Stomach (tissue), 9 donors: Measurements from ENCODE around the gene SIGLEC10. TPM values are rescaled to one million over a fixed set of nuclear protein-coding genes. Genes with fewer than 3 reads are reported as not detected.
A peak's percentile ranks its signal among the peaks of the same experiment; 100 is the strongest.

Experiments used
- DNase-seq, 2 donors: peaks; one replicate each; pipeline versions ENCODE4 v3.0.0 to v3.0.0-alpha.2; 2013 to 2019
- H3K27ac ChIP-seq, 5 donors: fragments of 200-600 bp in 4 of 5; sonication (generic) in 4 of 5; one replicate each; pipeline ENCODE4 v1.5.1; 2013 to 2019; ENCODE audit warnings: mild to moderate bottlenecking in 1 of 5, moderate library complexity in 1 of 5
- H3K27me3 ChIP-seq, 3 donors: fragments of 200-600 bp; sonication (generic); one replicate each; pipeline ENCODE4 v1.5.1; 2017 to 2019; ENCODE audit warnings: mixed run types in 1 of 3
- H3K36me3 ChIP-seq, 4 donors: fragments of 200-600 bp; sonication (generic); 1 replicate in 3 of 4; 2 replicates in 1 of 4; pipeline ENCODE4 v1.5.1; 2016 to 2019
- H3K4me1 ChIP-seq, 4 donors: fragments of 200-600 bp; sonication (generic); one replicate each; pipeline ENCODE4 v1.5.1; 2016 to 2019
- H3K4me3 ChIP-seq, 4 donors: fragments of 200-600 bp; sonication (generic) in 3 of 4; one replicate each; pipeline ENCODE4 v1.5.1; 2016 to 2019; ENCODE audit warnings: mild to moderate bottlenecking in 1 of 4
- H3K9me3 ChIP-seq, 4 donors: fragments of 200-600 bp; sonication (generic); one replicate each; pipeline ENCODE4 v1.5.1; 2016 to 2019
- CTCF ChIP-seq, 7 experiments: fragments of 450-650 bp in 4 of 7; fragments of 200-600 bp in 3 of 7; sonication (generic) in 3 of 7; IDR thresholded peaks; one replicate each; pipeline ENCODE4 v1.5.1; 2016 to 2019; ENCODE audit warnings: antibody characterized with exemption in 7 of 7, control low read depth in 2 of 7, mild to moderate bottlenecking in 1 of 7
- EP300 ChIP-seq: sonication (generic); formaldehyde crosslinking; IDR thresholded peaks from one replicate; pipeline ENCODE4 v1.6.1; 2017; ENCODE audit warnings: antibody characterized with exemption
- POLR2A ChIP-seq, 4 donors: fragments of 450-650 bp; IDR thresholded peaks; one replicate each; pipeline ENCODE4 v1.6.1; 2016; ENCODE audit warnings: antibody characterized with exemption in 4 of 4, control low read depth in 2 of 4, mild to moderate bottlenecking in 1 of 4, moderate library complexity in 1 of 4
- POLR2AphosphoS5 ChIP-seq, 3 donors: sonication (generic); formaldehyde crosslinking; IDR thresholded peaks; one replicate each; pipeline ENCODE4 v1.6.1; 2016; ENCODE audit warnings: antibody characterized with exemption in 3 of 3
- WGBS, 5 donors: extraction: QIAGEN DNeasy Blood & Tissue Kit in 3 of 5; methylation state at CpG; one replicate each; pipeline versions ENCODE4 v1.1.5 to v1.1.7; 2013 to 2018; 5-methylcytosine and 5-hydroxymethylcytosine counted together
- intact Hi-C: fragments of 100-400 bp; cut with DNase I; formaldehyde crosslinking; loops from one replicate; pipeline ENCODE4 v1.15.1; 2023; ENCODE audit warnings: low total_unique reads
- polyA plus RNA-seq, 3 donors: library from polyadenylated mRNA; stranded (reverse); fragments of 200-250 nt; gene quantifications; one replicate each; pipeline ENCODE4 v1.2.3, GENCODE V29; 2013
- total RNA-seq, 5 donors: library from RNA; depleted of rRNA; stranded (reverse); fragments of >200 nt; gene quantifications; one replicate each; pipeline versions ENCODE4 v1.1.0 to v1.2.3, GENCODE V29; 2014 to 2016
- donor health status: healthy with polysubstance abuse.
- donor health status: Bipolar disorder and iron deficiency.
- donor health status: healthy.

Gene SIGLEC10
- total and polyA plus RNA-seq, 8 donors = 1.1 to 21.4 (median 2.7) TPM; not detected in 2

GRCh38 chr19:51440846-51441409 is 23.5 kb upstream of the SIGLEC10 start:
- H3K27ac ChIP-seq = peak overlapping the region in 2 of 5 donors; percentile 10 to 11
- no peak for DNase-seq
- peak overlapping the region in 2 of 4 donors; percentile 9 to 16 for H3K4me3 ChIP-seq
- H3K27me3 ChIP-seq = peaks cover 0 to 66% (median 7%) of the 10 kb centered on the region in 3 donors
- TF ChIP-seq EP300 = no peak
- TF ChIP-seq POLR2AphosphoS5 (IDR thresholded peaks at IDR 0.05) = no peak
- TF ChIP-seq CTCF (IDR thresholded peaks at IDR 0.05) = no peak
- TF ChIP-seq POLR2A (IDR thresholded peaks at IDR 0.05) = no peak
- intact Hi-C loops = no loop called here
- no peaks in the 10 kb centered on the region for H3K36me3 ChIP-seq
- H3K4me1 ChIP-seq = peaks cover 0 to 4% (median 0%) of the 10 kb centered on the region in 4 donors
- no peaks in the 10 kb centered on the region for H3K9me3 ChIP-seq
- 32 to 43% (median 39%) methylated on average over 10 to 11 of the region's 11 CpGs for WGBS, 5 donors

- H3K27me3 ChIP-seq = peaks cover 0 to 67% (median 7%) of the 10 kb centered on the region in 3 donors
- WGBS, 5 donors = 53 to 70% (median 62%) methylated on average over 2 of the region's 2 CpGs
These were observed 22.6 kb upstream of the SIGLEC10 start for GRCh38 chr19:51440052-51440451.

GRCh38 chr19:51439021-51439465 is 21.6 kb upstream of the SIGLEC10 start:
- H3K27me3 ChIP-seq = peaks cover 0 to 75% (median 7%) of the 10 kb centered on the region in 3 donors
- TF ChIP-seq POLR2AphosphoS5 (IDR thresholded peaks at IDR 0.05) = no peak
- peak in 2 of 7 experiments; percentile 10 to 22 for TF ChIP-seq CTCF (IDR thresholded peaks at IDR 0.05)
- no peak for TF ChIP-seq POLR2A (IDR thresholded peaks at IDR 0.05)
- TF ChIP-seq EP300 = no peak
- peaks cover 0 to 4% (median 0%) of the 10 kb centered on the region in 4 donors for H3K4me1 ChIP-seq
- H3K36me3 ChIP-seq = no peaks in the 10 kb centered on the region
- H3K27ac ChIP-seq = no peak overlapping the region
- H3K4me3 ChIP-seq = no peak overlapping the region
- 19 to 47% (median 35%) methylated on average over 4 to 5 of the region's 5 CpGs for WGBS, 5 donors
- intact Hi-C loops = loop anchor here (10.0 kb wide), 1 partner anchor 104 kb away; no protein-coding TSS in a partner anchor
- no peaks in the 10 kb centered on the region for H3K9me3 ChIP-seq
- DNase-seq = peak in 1 of 2 donors; percentile 62

More at GRCh38 chr19:51440052-51440451, 22.6 kb upstream of the SIGLEC10 start:
- Histone ChIP-seq H3K36me3 (no peaks in the 10 kb centered on the region), H3K4me1 (peaks cover 0 to 4% (median 0%) of the 10 kb centered on the region in 4 donors), H3K4me3 (no peak overlapping the region), H3K9me3 (no peaks in the 10 kb centered on the region), H3K27ac (no peak overlapping the region)
- no peak for TF ChIP-seq EP300
- TF ChIP-seq POLR2A (IDR thresholded peaks at IDR 0.05) = no peak
- TF ChIP-seq CTCF (IDR thresholded peaks at IDR 0.05) = no peak
- TF ChIP-seq POLR2AphosphoS5 (IDR thresholded peaks at IDR 0.05) = no peak
- no peak for DNase-seq
- intact Hi-C loops = no loop called here

- Histone ChIP-seq H3K27me3 (peaks cover 0 to 44% (median 4%) of the 10 kb centered on the region in 3 donors), H3K27ac (no peak overlapping the region), H3K36me3 (no peaks in the 10 kb centered on the region), H3K4me3 (no peak overlapping the region), H3K4me1 (peaks cover 0 to 4% (median 0%) of the 10 kb centered on the region in 4 donors), H3K9me3 (no peaks in the 10 kb centered on the region)
- intact Hi-C loops = loop anchor here (10.0 kb wide), 1 partner anchor 100 kb away; no protein-coding TSS in a partner anchor
- WGBS, 5 donors = 59 to 84% (median 74%) methylated on average over 1 of the region's 1 CpG
- DNase-seq = no peak
- TF ChIP-seq CTCF (IDR thresholded peaks at IDR 0.05) = no peak
- no peak for TF ChIP-seq POLR2A (IDR thresholded peaks at IDR 0.05)
- no peak for TF ChIP-seq EP300
- no peak for TF ChIP-seq POLR2AphosphoS5 (IDR thresholded peaks at IDR 0.05)
These were observed 17.0 kb upstream of the SIGLEC10 start for GRCh38 chr19:51434456-51434855.
